IMR-90 (cell line): Measurements from ENCODE around the gene SPC25. TPM values are rescaled to one million over a fixed set of nuclear protein-coding genes. Genes with fewer than 3 reads are reported as not detected.

ENCODE experiments used
- ATAC-seq: fragments of 200-7000 bp; cut with Tn5 transposase; 2 replicates; pipeline ENCODE4 v1.9.1; 2020; ENCODE audit warnings: low read depth, mild to moderate bottlenecking, moderate library complexity
- BruUV-seq: library from RNA; stranded (reverse); fragments of 400-500 nt; replicated peaks from 2 replicates; lab custom pipeline; 2021; lab: Mats Ljungman, UMichigan
- CTCF ChIA-PET: fragments of 300-600 bp; formaldehyde crosslinking; extraction: SDS; loops from one replicate; lab custom pipeline; 2021; ENCODE audit warnings: antibody characterized with exemption; lab: Yijun Ruan, JAX
- POLR2A ChIA-PET: fragments of 300-600 bp; sonication (Branson Sonifier 250); formaldehyde crosslinking; loops from one replicate; lab custom pipeline; 2022; ENCODE audit warnings: antibody characterized with exemption; ENCODE audit not compliant: unreplicated experiment; lab: Charles Lee
- DNase-seq: peaks from one replicate; pipeline ENCODE4 v3.0.0; 2013
- H2AFZ ChIP-seq: replicated peaks from 2 replicates; pipeline ENCODE3; 2013; ENCODE audit warnings: low read length, mild to moderate bottlenecking; ENCODE audit not compliant: poor library complexity
- H2AK5ac ChIP-seq: 2 replicates; pipeline ENCODE4 v1.6.1; 2013; ENCODE audit warnings: low read depth, low read length, inconsistent platforms
- H2AK9ac ChIP-seq: replicated peaks from 2 replicates; pipeline ENCODE3; 2013; ENCODE audit warnings: mild to moderate bottlenecking, low read depth, low read length, moderate library complexity; ENCODE audit not compliant: poor library complexity
- H2BK120ac ChIP-seq: 2 replicates; pipeline ENCODE4 v1.6.1; 2013; ENCODE audit warnings: low read depth, low read length, inconsistent platforms
- H2BK15ac ChIP-seq: 3 replicates; pipeline ENCODE4 v1.6.1; 2013; ENCODE audit warnings: low read depth, low read length, inconsistent platforms
- H2BK20ac ChIP-seq: 2 replicates; pipeline ENCODE4 v1.6.1; 2013; ENCODE audit warnings: low read depth, mild to moderate bottlenecking, inconsistent platforms, low read length, moderate library complexity
- H2BK5ac ChIP-seq: 2 replicates; pipeline ENCODE4 v1.6.1; 2013; ENCODE audit warnings: mild to moderate bottlenecking, low read depth, low read length, inconsistent platforms; ENCODE audit not compliant: poor library complexity, severe bottlenecking
- H3K14ac ChIP-seq: replicated peaks from 2 replicates; pipeline ENCODE4 v1.6.1; 2013; ENCODE audit warnings: low read depth, low read length, inconsistent platforms
- H3K18ac ChIP-seq: 2 replicates; pipeline ENCODE4 v1.6.1; 2013; ENCODE audit warnings: low read depth, low read length, control low read depth
- H3K23ac ChIP-seq: 2 replicates; pipeline ENCODE4 v1.6.1; 2013; ENCODE audit warnings: low read depth, low read length, inconsistent platforms
- H3K27ac ChIP-seq: 2 replicates; pipeline ENCODE4 v1.5.1; 2013; ENCODE audit warnings: mild to moderate bottlenecking, control low read depth, low read length; ENCODE audit not compliant: insufficient read depth
- H3K27me3 ChIP-seq: 2 replicates; pipeline ENCODE4 v1.6.1; 2013; ENCODE audit warnings: low read length; ENCODE audit not compliant: control insufficient read depth, insufficient read depth
- H3K36me3 ChIP-seq: 2 replicates; pipeline ENCODE4 v1.6.1; 2013; ENCODE audit warnings: low read length, mixed read lengths; ENCODE audit not compliant: control insufficient read depth, insufficient read depth
- H3K4ac ChIP-seq: 2 replicates; pipeline ENCODE4 v1.6.1; 2013; ENCODE audit warnings: low read depth, low read length, inconsistent platforms
- H3K4me1 ChIP-seq: 2 replicates; pipeline ENCODE4 v1.6.1; 2013; ENCODE audit warnings: low read length, mixed read lengths; ENCODE audit not compliant: control insufficient read depth, insufficient read depth
- H3K4me2 ChIP-seq: 2 replicates; pipeline ENCODE4 v1.6.1; 2013; ENCODE audit warnings: low read depth, mild to moderate bottlenecking, control low read depth, low read length, moderate library complexity
- H3K4me3 ChIP-seq: 2 replicates; pipeline ENCODE4 v1.5.1; 2013; ENCODE audit warnings: low read depth, mild to moderate bottlenecking, control low read depth, low read length, moderate library complexity; ENCODE audit not compliant: insufficient read depth
- H3K56ac ChIP-seq: 2 replicates; pipeline ENCODE4 v1.6.1; 2013; ENCODE audit warnings: low read length, inconsistent platforms; ENCODE audit not compliant: insufficient read depth; ENCODE audit errors: extremely low read depth
- H3K79me1 ChIP-seq, 2 experiments: 2 replicates each; pipeline ENCODE4 v1.6.1; 2013; ENCODE audit warnings: low read length in 2 of 2, inconsistent platforms in 1 of 2, low read depth in 1 of 2
- H3K9ac ChIP-seq: 2 replicates; pipeline ENCODE4 v1.6.1; 2013; ENCODE audit warnings: low read depth, low read length, control low read depth
- H3K9me1 ChIP-seq: 2 replicates; pipeline ENCODE4 v1.6.1; 2013; ENCODE audit warnings: low read length, inconsistent platforms; ENCODE audit not compliant: insufficient read depth
- H3K9me3 ChIP-seq: 2 replicates; pipeline ENCODE4 v1.6.1; 2013; ENCODE audit warnings: low read length; ENCODE audit not compliant: control insufficient read depth, insufficient read depth
- H4K20me1 ChIP-seq: 2 replicates; pipeline ENCODE4 v1.6.1; 2013; ENCODE audit warnings: low read length, inconsistent platforms; ENCODE audit not compliant: insufficient read depth
- H4K5ac ChIP-seq: 2 replicates; pipeline ENCODE4 v1.6.1; 2013; ENCODE audit warnings: mild to moderate bottlenecking, low read depth, low read length, control low read depth
- H4K8ac ChIP-seq, 2 experiments: 2 replicates each; pipeline ENCODE4 v1.6.1; 2013; ENCODE audit warnings: low read depth in 2 of 2, low read length in 2 of 2, control low read depth in 1 of 2, inconsistent platforms in 1 of 2
- H4K91ac ChIP-seq: 2 replicates; pipeline ENCODE4 v1.6.1; 2013; ENCODE audit warnings: low read depth, low read length, inconsistent platforms; ENCODE audit not compliant: insufficient read depth
- BHLHE40 ChIP-seq: fragments of 150-350 bp; IDR thresholded peaks from 2 replicates; pipeline ENCODE4 v1.6.1; 2016; ENCODE audit warnings: mild to moderate bottlenecking, low read depth, low read length
- CEBPB ChIP-seq: IDR thresholded peaks from 2 replicates; pipeline ENCODE4 v1.6.1; 2012; ENCODE audit warnings: low read depth, low read length, improper control_type of control experiment
- CHD1 ChIP-seq: IDR thresholded peaks from 2 replicates; pipeline ENCODE4 v1.6.1; 2012; ENCODE audit warnings: low read depth, low read length, improper control_type of control experiment
- ELK1 ChIP-seq: fragments of 150-350 bp; IDR thresholded peaks from 2 replicates; pipeline ENCODE4 v1.6.1; 2016; ENCODE audit warnings: low read depth, mild to moderate bottlenecking, low read length, moderate library complexity, borderline replicate concordance
- FOS ChIP-seq: fragments of 150-350 bp; IDR thresholded peaks from 2 replicates; pipeline ENCODE4 v1.6.1; 2016; ENCODE audit warnings: low read depth, low read length
- MAFK ChIP-seq: IDR thresholded peaks from 2 replicates; pipeline ENCODE4 v1.6.1; 2012; ENCODE audit warnings: low read depth, low read length, improper control_type of control experiment
- MAZ ChIP-seq: IDR thresholded peaks from 2 replicates; pipeline ENCODE4 v1.6.1; 2012; ENCODE audit warnings: low read depth, mild to moderate bottlenecking, low read length, improper control_type of control experiment, moderate library complexity, borderline replicate concordance
- MXI1 ChIP-seq: IDR thresholded peaks from 2 replicates; pipeline ENCODE4 v1.6.1; 2012; ENCODE audit warnings: low read depth, mild to moderate bottlenecking, low read length, moderate library complexity, borderline replicate concordance
- NFE2L2 ChIP-seq: fragments of 150-350 bp; IDR thresholded peaks from 2 replicates; pipeline ENCODE4 v1.6.1; 2016; ENCODE audit warnings: low read depth, mild to moderate bottlenecking, low read length
- RAD21 ChIP-seq: IDR thresholded peaks from 2 replicates; pipeline ENCODE4 v1.6.1; 2012; ENCODE audit warnings: low read length, improper control_type of control experiment
- RCOR1 ChIP-seq: IDR thresholded peaks from 2 replicates; pipeline ENCODE4 v1.6.1; 2012; ENCODE audit warnings: mild to moderate bottlenecking, low read length, improper control_type of control experiment; ENCODE audit not compliant: insufficient replicate concordance
- RFX5 ChIP-seq: IDR thresholded peaks from 2 replicates; pipeline ENCODE4 v1.8.0; 2012; ENCODE audit warnings: low read depth, mild to moderate bottlenecking, low read length, moderate library complexity
- SMC3 ChIP-seq: fragments of 150-350 bp; IDR thresholded peaks from 2 replicates; pipeline ENCODE4 v1.6.1; 2016; ENCODE audit warnings: low read depth, mild to moderate bottlenecking, antibody characterized with exemption, low read length, moderate library complexity
- WGBS, 2 experiments: methylation state at CpG; one replicate each; pipeline versions ENCODE4 v1.1.5 to v1.1.7; 2013; ENCODE audit warnings: missing lambda C conversion rate in 2 of 2; ENCODE audit not compliant: insufficient read length in 1 of 2; ENCODE audit errors: extremely low coverage in 2 of 2; 5-methylcytosine and 5-hydroxymethylcytosine counted together
- dilution Hi-C: fragments of 300-500 bp; cut with HindIII; formaldehyde crosslinking; loops from one replicate; pipeline ENCODE4 v1.14.3; 2018; ENCODE audit warnings: low sequenced_read_pairs; ENCODE audit not compliant: unreplicated experiment
- in situ Hi-C: fragments of 300-500 bp; cut with MboI; formaldehyde crosslinking; loops from 3 replicates; pipeline ENCODE4 v1.14.3; 2019; ENCODE audit warnings: low sequenced_read_pairs, inconsistent platforms, mixed read lengths
- intact Hi-C: fragments of 100-400 bp; cut with micrococcal nuclease; formaldehyde crosslinking; loops from 2 replicates; pipeline ENCODE4 v1.10.0; 2022
- polyA plus RNA-seq, 3 experiments: library from polyadenylated mRNA; depleted of rRNA; stranded (reverse); fragments of >200 nt; gene quantifications; 2 replicates each; pipeline ENCODE4 v1.2.3, GENCODE V29; 2012; ENCODE audit warnings: low replicate concordance in 1 of 3
- total RNA-seq: library from RNA; depleted of rRNA; stranded (reverse); fragments of >200 nt; gene quantifications from 2 replicates; pipeline ENCODE4 v1.2.3, GENCODE V29; 2012
- TF ChIP-seq, protein P1 (sequence below): conservative IDR thresholded peaks from 2 replicates; pipeline ENCODE4 v1.5.1; 2012; ENCODE audit warnings: mild to moderate bottlenecking, low read depth, low read length, improper control_type of control experiment
- TF ChIP-seq, protein P2 (sequence below): fragments of 150-350 bp; IDR thresholded peaks from 2 replicates; pipeline ENCODE4 v1.6.1; 2017; ENCODE audit warnings: mild to moderate bottlenecking, antibody characterized with exemption, low read length, low read depth

SPC25 gene
- total and polyA plus RNA-seq, 2 of the 4 experiments (the other 2 are of a cell fraction), result 2.0 to 7.1 TPM

DNA sequence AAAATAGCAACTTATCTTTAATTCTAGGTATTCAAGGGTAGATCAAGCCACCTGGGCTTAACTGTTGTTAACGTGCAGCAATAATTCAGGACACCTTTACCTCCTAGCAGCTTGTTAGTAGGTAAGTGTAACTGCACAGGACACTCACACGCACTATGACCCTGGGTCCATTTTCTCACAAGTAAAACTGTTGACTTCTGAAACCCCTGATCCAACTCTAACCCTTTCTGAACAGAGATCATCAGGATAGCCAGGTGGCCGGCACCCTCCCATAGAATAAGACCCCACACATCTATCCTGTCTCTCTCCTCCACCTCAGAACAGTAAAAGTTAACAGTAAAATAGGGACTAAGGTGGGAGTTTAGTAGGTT lies 610 bp downstream of the SPC25 start:
- dilution Hi-C loops, result no loop called here
- H2BK20ac ChIP-seq, result no peak overlapping the region
- intact Hi-C loops, result no loop called here

More for the DNA sequence above, 610 bp downstream of the SPC25 start:
- no CpG with 5 or more reads among the region's 3 CpGs for WGBS, 2 experiments
- POLR2A ChIA-PET, result no interaction called here
- Histone ChIP-seq H3K4me1 (no peaks in the 10 kb centered on the region), H2AK9ac (peak overlapping the region; percentile 94), H3K27ac (no peak overlapping the region), H4K5ac (no peak overlapping the region), H3K36me3 (no peaks in the 10 kb centered on the region), H3K27me3 (peaks cover 3% of the 10 kb centered on the region; the same call in 1 of the 2 replicates), H3K23ac (no peak overlapping the region), H2BK15ac (no peak overlapping the region), H3K9me1 (no peaks in the 10 kb centered on the region), H2AK5ac (no peak overlapping the region), H2BK120ac (no peak overlapping the region), H4K91ac (no peak overlapping the region; the same call in 1 of the 2 replicates), H3K4me3 (peak overlapping the region; percentile 77), H3K4me2 (peak overlapping the region; percentile 78), H3K18ac (no peak overlapping the region), H3K56ac (no peak overlapping the region; the same call in 1 of the 2 replicates), H4K20me1 (no peaks in the 10 kb centered on the region), H3K14ac (no peak overlapping the region), H2BK5ac (no peak overlapping the region), H3K4ac (no peak overlapping the region; the same call in 1 of the 2 replicates), H3K9me3 (no peaks in the 10 kb centered on the region), H3K79me1 (peaks cover 10 to 11% of the 10 kb centered on the region in 2 experiments), H2AFZ (peak overlapping the region; percentile 97), H3K9ac (peak overlapping the region; percentile 40; the same call in 1 of the 2 replicates), H4K8ac (peak overlapping the region; percentile 10 to 37; a peak in 1 of 4 replicates)
- no peak for DNase-seq
- CTCF ChIA-PET, result no interaction called here
- no peak for TF ChIP-seq RAD21
- TF ChIP-seq RCOR1, result no peak
- TF ChIP-seq MAFK, result no peak
- no peak for TF ChIP-seq CHD1
- no peak for TF ChIP-seq CEBPB
- TF ChIP-seq ELK1, result no peak
- no peak for TF ChIP-seq RFX5
- TF ChIP-seq, protein P1, sequence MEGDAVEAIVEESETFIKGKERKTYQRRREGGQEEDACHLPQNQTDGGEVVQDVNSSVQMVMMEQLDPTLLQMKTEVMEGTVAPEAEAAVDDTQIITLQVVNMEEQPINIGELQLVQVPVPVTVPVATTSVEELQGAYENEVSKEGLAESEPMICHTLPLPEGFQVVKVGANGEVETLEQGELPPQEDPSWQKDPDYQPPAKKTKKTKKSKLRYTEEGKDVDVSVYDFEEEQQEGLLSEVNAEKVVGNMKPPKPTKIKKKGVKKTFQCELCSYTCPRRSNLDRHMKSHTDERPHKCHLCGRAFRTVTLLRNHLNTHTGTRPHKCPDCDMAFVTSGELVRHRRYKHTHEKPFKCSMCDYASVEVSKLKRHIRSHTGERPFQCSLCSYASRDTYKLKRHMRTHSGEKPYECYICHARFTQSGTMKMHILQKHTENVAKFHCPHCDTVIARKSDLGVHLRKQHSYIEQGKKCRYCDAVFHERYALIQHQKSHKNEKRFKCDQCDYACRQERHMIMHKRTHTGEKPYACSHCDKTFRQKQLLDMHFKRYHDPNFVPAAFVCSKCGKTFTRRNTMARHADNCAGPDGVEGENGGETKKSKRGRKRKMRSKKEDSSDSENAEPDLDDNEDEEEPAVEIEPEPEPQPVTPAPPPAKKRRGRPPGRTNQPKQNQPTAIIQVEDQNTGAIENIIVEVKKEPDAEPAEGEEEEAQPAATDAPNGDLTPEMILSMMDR, result no peak
- no peak for TF ChIP-seq BHLHE40
- TF ChIP-seq FOS, result no peak
- TF ChIP-seq SMC3, result no peak
- TF ChIP-seq, protein P2, sequence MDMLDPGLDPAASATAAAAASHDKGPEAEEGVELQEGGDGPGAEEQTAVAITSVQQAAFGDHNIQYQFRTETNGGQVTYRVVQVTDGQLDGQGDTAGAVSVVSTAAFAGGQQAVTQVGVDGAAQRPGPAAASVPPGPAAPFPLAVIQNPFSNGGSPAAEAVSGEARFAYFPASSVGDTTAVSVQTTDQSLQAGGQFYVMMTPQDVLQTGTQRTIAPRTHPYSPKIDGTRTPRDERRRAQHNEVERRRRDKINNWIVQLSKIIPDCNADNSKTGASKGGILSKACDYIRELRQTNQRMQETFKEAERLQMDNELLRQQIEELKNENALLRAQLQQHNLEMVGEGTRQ, result no peak
- TF ChIP-seq MAZ, result no peak
- TF ChIP-seq MXI1, result no peak
- no peak for TF ChIP-seq NFE2L2
- in situ Hi-C loops, result loop anchor here (25.0 kb wide), 1 partner anchor 752 kb away; no protein-coding TSS in a partner anchor
- ATAC-seq, result no peak
- no TSS peak for BruUV-seq
